CD4-positive, alpha-beta T cell (primary cell): ENCODE data around the gene COL18A1. TPM values are rescaled to one million over a fixed set of nuclear protein-coding genes. Genes with fewer than 3 reads are reported as not detected.

Experiments used
- ATAC-seq: fragments of 200-7000 bp; cut with Tn5 transposase; one replicate; pipeline ENCODE4 v1.10.0; 2022; ENCODE audit warnings: mild to moderate bottlenecking; ENCODE audit not compliant: poor library complexity
- CTCF ChIA-PET: fragments of 350-600 bp; sonication (Branson Sonifier 250); formaldehyde crosslinking; loops from one replicate; lab custom pipeline; 2021; ENCODE audit warnings: antibody characterized with exemption, inconsistent platforms; lab: Charles Lee
- POLR2A ChIA-PET: fragments of 350-600 bp; sonication (Branson Sonifier 250); formaldehyde crosslinking; loops from one replicate; lab custom pipeline; 2021; ENCODE audit warnings: antibody characterized with exemption, inconsistent platforms; lab: Charles Lee
- DNase-seq, 14 experiments: peaks; one replicate each; pipeline ENCODE4 v3.0.0-alpha.2; 2013 to 2020; ENCODE audit warnings: mixed read lengths in 2 of 14
- H3K27ac ChIP-seq, 2 donors: one replicate each; pipeline versions ENCODE4 v1.5.1 to v1.7.0; 2013; ENCODE audit warnings: low read length in 2 of 2, low read depth in 1 of 2, mild to moderate bottlenecking in 1 of 2
- H3K27me3 ChIP-seq, 2 experiments: 1 replicate in 1 of 2; 2 replicates in 1 of 2; pipeline versions ENCODE4 v1.6.1 to v1.7.0; 2013; ENCODE audit warnings: low read length in 2 of 2, control low read depth in 1 of 2, mild to moderate bottlenecking in 1 of 2, moderate library complexity in 1 of 2; ENCODE audit not compliant: insufficient read depth in 2 of 2, control insufficient read depth in 1 of 2
- H3K36me3 ChIP-seq: one replicate; pipeline ENCODE4 v1.6.1; 2013; ENCODE audit warnings: low read length, control low read depth; ENCODE audit not compliant: insufficient read depth
- H3K4me1 ChIP-seq: one replicate; pipeline ENCODE4 v1.6.1; 2013; ENCODE audit warnings: low read length, control low read depth; ENCODE audit not compliant: insufficient read depth
- H3K4me3 ChIP-seq: one replicate; pipeline ENCODE4 v1.5.1; 2013; ENCODE audit warnings: mild to moderate bottlenecking, low read length, moderate library complexity
- H3K9me3 ChIP-seq, 2 experiments: 1 replicate in 1 of 2; 2 replicates in 1 of 2; pipeline versions ENCODE4 v1.6.1 to v1.7.0; 2013; ENCODE audit warnings: low read length in 2 of 2, mild to moderate bottlenecking in 2 of 2, control low read depth in 1 of 2, moderate library complexity in 1 of 2; ENCODE audit not compliant: control insufficient read depth in 1 of 2, insufficient read depth in 1 of 2
- H3K27ac Mint-ChIP-seq: one replicate; pipeline ENCODE4 v1.8.0; 2020; ENCODE audit warnings: mixed read lengths
- H3K27me3 Mint-ChIP-seq: one replicate; pipeline ENCODE4 v1.8.0; 2021; ENCODE audit warnings: mixed read lengths
- H3K36me3 Mint-ChIP-seq: one replicate; pipeline ENCODE4 v1.8.0; 2021; ENCODE audit warnings: low read depth, mixed read lengths
- H3K4me1 Mint-ChIP-seq: one replicate; pipeline ENCODE4 v1.8.0; 2021; ENCODE audit warnings: low read depth, mixed read lengths
- H3K4me3 Mint-ChIP-seq: one replicate; pipeline ENCODE4 v1.8.0; 2020; ENCODE audit warnings: mild to moderate bottlenecking, mixed read lengths
- H3K9me3 Mint-ChIP-seq: one replicate; pipeline ENCODE4 v1.8.0; 2020; ENCODE audit warnings: mixed read lengths
- CTCF ChIP-seq: fragments of 200-600 bp; IDR thresholded peaks from one replicate; pipeline ENCODE4 v1.8.0; 2022; ENCODE audit warnings: antibody characterized with exemption, mild to moderate bottlenecking
- intact Hi-C, 2 experiments: fragments of 100-400 bp; cut with DNase I in 1 of 2; cut with micrococcal nuclease in 1 of 2; formaldehyde crosslinking; loops; one replicate each; pipeline versions ENCODE4 v1.15.1 to v1.9.0; 2023 to 2025; cut with DNase I, micrococcal nuclease
- total RNA-seq, 174 experiments: library from RNA in 2 of 174; stranded (reverse) in 2 of 174; gene quantifications; one replicate each; pipeline ENCODE4 v1.2.3 and lab custom pipeline; 2021 to 2026

The COL18A1 gene
- total RNA-seq, 2 experiments from 2014 or later: 15.2 to 16.0 TPM

DNA sequence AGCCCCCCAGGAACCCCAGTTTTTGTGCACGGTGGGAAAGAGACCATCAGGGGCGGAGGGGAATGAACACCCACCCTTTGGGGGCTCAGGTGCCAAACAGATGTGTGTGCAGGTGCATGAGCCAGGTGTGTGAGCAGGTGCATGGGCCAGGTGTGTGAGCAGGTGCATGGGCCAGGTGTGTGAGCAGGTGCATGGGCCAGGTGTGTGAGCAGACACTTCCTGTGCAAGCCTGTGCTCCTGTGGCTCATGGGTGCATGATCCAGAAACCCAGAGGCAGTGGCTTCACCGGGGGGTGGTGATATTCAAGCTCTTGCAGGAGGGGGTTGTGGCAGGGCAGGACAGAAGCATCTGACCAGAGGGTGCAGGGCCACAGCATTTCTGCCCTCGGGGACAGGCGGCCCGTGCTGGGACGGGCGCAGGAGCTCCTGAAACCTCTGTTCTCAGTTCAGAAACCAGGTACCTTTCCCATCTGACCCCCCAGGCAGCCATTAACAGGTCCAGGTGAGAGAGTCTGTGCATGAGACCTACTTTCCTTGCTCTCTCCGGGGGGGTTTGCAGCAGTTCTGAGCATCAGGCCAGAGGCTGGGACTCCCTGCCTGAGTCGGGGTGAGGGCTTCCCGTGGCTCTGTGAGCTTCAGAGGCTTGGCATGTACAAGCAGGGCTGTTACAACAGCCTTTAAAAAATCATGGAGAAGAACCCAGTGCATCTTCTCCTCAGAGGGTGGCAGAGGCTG is 29.1 kb downstream of the COL18A1 start:
- H3K27ac ChIP-seq: no peak overlapping the region
- Mint-ChIP-seq H3K36me3 (no peaks in the 10 kb centered on the region), H3K4me3 (no peak overlapping the region), H3K4me1 (peaks cover 15% of the 10 kb centered on the region), H3K9me3 (no peaks in the 10 kb centered on the region), H3K27ac (no peak overlapping the region), H3K27me3 (peaks cover 4% of the 10 kb centered on the region)
- CTCF ChIA-PET: no interaction called here
- intact Hi-C loops: loop anchor here in 1 of 2 experiments (10.0 kb wide), 1 partner anchor 79 kb away; no protein-coding TSS in a partner anchor
- DNase-seq (no peak), ATAC-seq (no peak)
- no peaks in the 10 kb centered on the region for H3K36me3 ChIP-seq
- peaks cover 0 to 5% of the 10 kb centered on the region in 2 experiments for H3K9me3 ChIP-seq
- TF ChIP-seq CTCF: no peak
- H3K4me1 ChIP-seq: peaks cover 12% of the 10 kb centered on the region
- POLR2A ChIA-PET: no interaction called here
- peaks cover 0 to 2% of the 10 kb centered on the region in 2 experiments for H3K27me3 ChIP-seq
- no peak overlapping the region for H3K4me3 ChIP-seq

DNA sequence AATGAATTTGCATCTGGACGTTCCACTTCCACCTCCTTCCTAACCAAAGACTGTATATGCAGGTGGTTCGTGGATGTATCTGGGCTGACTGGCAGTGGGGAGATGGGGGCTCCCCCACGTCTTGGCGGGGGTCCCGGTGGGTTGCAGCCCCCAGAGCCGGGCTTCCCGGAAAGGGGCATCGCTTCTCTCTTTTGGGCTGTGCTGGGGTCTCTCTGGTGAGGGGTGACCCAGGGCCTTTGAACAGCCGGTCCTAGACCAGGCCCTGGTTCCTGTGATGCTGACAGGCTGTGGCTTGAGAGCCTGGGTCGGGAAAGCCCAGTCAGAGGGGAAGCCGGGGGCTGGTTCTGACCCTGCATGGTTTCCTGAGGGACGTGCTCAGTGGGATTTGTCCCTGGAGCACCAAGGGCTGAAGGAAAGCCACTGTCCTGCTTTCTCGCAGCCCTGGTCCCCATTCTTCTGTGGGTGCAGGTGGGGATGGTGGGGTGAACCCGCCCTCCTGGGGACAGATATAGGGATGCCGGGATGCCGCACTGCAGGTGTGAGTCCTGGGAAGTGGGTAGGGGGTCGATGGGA is 29.8 kb downstream of the COL18A1 start:
- Histone ChIP-seq H3K4me3 (no peak overlapping the region), H3K9me3 (peaks cover 0 to 5% of the 10 kb centered on the region in 2 experiments), H3K36me3 (no peaks in the 10 kb centered on the region), H3K4me1 (peaks cover 19% of the 10 kb centered on the region), H3K27ac (no peak overlapping the region), H3K27me3 (peaks cover 0 to 2% of the 10 kb centered on the region in 2 experiments)
- Mint-ChIP-seq H3K27ac (no peak overlapping the region), H3K27me3 (peaks cover 9% of the 10 kb centered on the region), H3K4me1 (peaks cover 21% of the 10 kb centered on the region), H3K4me3 (no peak overlapping the region), H3K9me3 (no peaks in the 10 kb centered on the region), H3K36me3 (no peaks in the 10 kb centered on the region)
- intact Hi-C loops: loop anchor here in 1 of 2 experiments (10.0 kb wide), 1 partner anchor 80 kb away; no protein-coding TSS in a partner anchor
- ChIA-PET POLR2A (no interaction called here), CTCF (no interaction called here)
- no peak for DNase-seq
- no peak for ATAC-seq
- no peak for TF ChIP-seq CTCF

GRCh38 chr21:45435405-45435981 is 30.5 kb downstream of the COL18A1 start:
- H3K36me3 ChIP-seq: no peaks in the 10 kb centered on the region
- H3K27me3 ChIP-seq: peaks cover 0 to 2% of the 10 kb centered on the region in 2 experiments
- ChIA-PET CTCF (interaction anchor here (1.7 kb wide), 1 partner anchor 143 kb away, joined by 4 read pairs; no protein-coding TSS in a partner anchor), POLR2A (no interaction called here)
- intact Hi-C loops: loop anchor here in 1 of 2 experiments (10.0 kb wide), 1 partner anchor 81 kb away; no protein-coding TSS in a partner anchor
- Mint-ChIP-seq H3K36me3 (no peaks in the 10 kb centered on the region), H3K27me3 (peaks cover 9% of the 10 kb centered on the region), H3K4me1 (peaks cover 21% of the 10 kb centered on the region), H3K4me3 (no peak overlapping the region), H3K9me3 (no peaks in the 10 kb centered on the region), H3K27ac (no peak overlapping the region)
- H3K27ac ChIP-seq: no peak overlapping the region
- peaks cover 21% of the 10 kb centered on the region for H3K4me1 ChIP-seq
- no peak for ATAC-seq
- DNase-seq: no peak
- H3K4me3 ChIP-seq: no peak overlapping the region
- no peak for TF ChIP-seq CTCF
- H3K9me3 ChIP-seq: peaks cover 0 to 5% of the 10 kb centered on the region in 2 experiments
